ENCODE data around the gene ABCB4.

DNA sequence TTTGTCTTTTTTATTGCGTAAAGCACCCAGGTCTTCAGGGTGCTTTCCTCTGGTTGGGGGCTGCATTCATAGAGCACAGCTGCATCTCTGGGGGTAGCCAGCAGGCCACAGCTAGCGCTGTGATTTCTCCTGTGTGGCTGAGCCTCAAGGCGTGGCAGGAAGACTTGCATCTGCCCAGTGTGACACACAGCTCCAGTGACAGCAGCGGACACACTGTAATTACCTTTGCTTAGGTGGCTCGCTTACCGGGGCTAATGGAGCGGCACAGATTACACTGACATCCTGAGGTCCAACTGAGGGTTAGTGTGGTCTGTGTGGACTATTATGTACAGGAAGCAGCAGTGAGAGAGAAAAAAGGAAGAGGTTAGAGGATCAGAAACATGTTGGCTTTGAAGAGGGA lies 27.1 kb downstream of the ABCB4 start:
- no peak for TF ChIP-seq EZH2 (IDR thresholded peaks at IDR 0.05; ENCODE audit: insufficient read depth, poor library complexity, severe bottlenecking)
- TF ChIP-seq EZH2phosphoT487 (IDR thresholded peaks at IDR 0.05; ENCODE audit: insufficient read depth, low read depth), result no peak

All from GM23248 (cell line).